ENCODE data around the gene WDR73. TPM values are rescaled to one million over a fixed set of nuclear protein-coding genes. Genes with fewer than 3 reads are reported as not detected.
A peak's percentile ranks its signal among the peaks of the same experiment; 100 is the strongest.

Gene WDR73
- polyA plus RNA-seq, 3 donors = 12.1 to 19.9 (median 14.3) TPM

DNA sequence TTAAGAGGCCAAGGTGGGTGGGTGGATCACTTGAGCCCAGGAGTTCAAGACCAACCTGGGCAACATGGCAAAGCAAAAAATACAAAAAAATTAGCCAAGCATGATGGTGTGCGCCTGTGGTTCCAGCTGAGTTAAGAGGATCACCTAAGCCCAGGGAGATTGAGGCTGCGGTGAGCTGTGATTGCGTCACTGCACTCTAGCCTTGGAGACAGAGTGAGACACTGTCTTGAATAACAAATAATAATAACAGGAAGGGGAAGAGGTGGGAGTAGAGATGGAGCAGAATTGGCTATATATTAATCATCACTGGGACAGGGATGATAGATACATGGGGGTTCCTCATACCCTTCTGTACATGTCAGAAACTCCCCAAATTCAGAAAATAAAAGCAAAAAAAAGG lies 27.7 kb upstream of the WDR73 start:
- peaks cover 47 to 92% of the 10 kb centered on the region in 2 donors for H3K36me3 ChIP-seq (replicated peaks in 1 of 2; ENCODE audit: control insufficient read depth in 1 of 2, insufficient read depth in 2 of 2, low read length in 2 of 2)
- Mint-ChIP-seq H3K4me3 (no peak overlapping the region), H3K9me3 (no peaks in the 10 kb centered on the region), H3K36me3 (peaks cover 51 to 86% of the 10 kb centered on the region in 2 donors), H3K27ac (peak overlapping the region in 4 of 7 donors; percentile 3 to 83 (median 66)), H3K4me1 (peaks cover 14% of the 10 kb centered on the region), H3K27me3 (ENCODE audit: low read depth in 3 of 3) (no peaks in the 10 kb centered on the region)
- H3K27ac ChIP-seq (ENCODE audit: low read depth in 1 of 2, low read length in 2 of 2) = peak overlapping the region in 1 of 2 donors; percentile 64
- H3K9me3 ChIP-seq (replicated peaks in 1 of 2; ENCODE audit: control insufficient read depth in 1 of 2, insufficient read depth in 1 of 2, low read length in 2 of 2) = no peaks in the 10 kb centered on the region
- H3K4me3 ChIP-seq (replicated peaks in 1 of 3; ENCODE audit: low read depth in 2 of 3, low read length in 3 of 3) = no peak overlapping the region
- peak in 1 of 3 donors; percentile 32 for DNase-seq
- H3K27me3 ChIP-seq (ENCODE audit: control insufficient read depth in 2 of 2, insufficient read depth in 2 of 2, low read length in 2 of 2) = no peaks in the 10 kb centered on the region
- 100% methylated on average over 1 of the region's 3 CpGs for WGBS (ENCODE audit: insufficient coverage)
- intact Hi-C loops (cut with micrococcal nuclease) = no loop called here
- H4K20me1 ChIP-seq (ENCODE audit: insufficient read depth, low read length) = peaks cover 62% of the 10 kb centered on the region
- TF ChIP-seq CTCF (IDR thresholded peaks at IDR 0.05) = no peak
- H3K79me2 ChIP-seq (ENCODE audit: insufficient read depth, low read length) = peaks cover 74% of the 10 kb centered on the region
- no peak overlapping the region for H3K9ac ChIP-seq (ENCODE audit: insufficient read depth, low read length, poor library complexity, severe bottlenecking)
- peaks cover 0 to 7% of the 10 kb centered on the region in 2 donors for H3K4me1 ChIP-seq (ENCODE audit: control insufficient read depth in 1 of 2, insufficient read depth in 2 of 2, low read length in 2 of 2)
- H3K4me2 ChIP-seq (replicated peaks; ENCODE audit: extremely low read depth, low read length, poor library complexity, severe bottlenecking) = no peak overlapping the region
- no peak overlapping the region for H2AFZ ChIP-seq (ENCODE audit: insufficient read depth, low read depth, low read length, poor library complexity, severe bottlenecking)

DNA sequence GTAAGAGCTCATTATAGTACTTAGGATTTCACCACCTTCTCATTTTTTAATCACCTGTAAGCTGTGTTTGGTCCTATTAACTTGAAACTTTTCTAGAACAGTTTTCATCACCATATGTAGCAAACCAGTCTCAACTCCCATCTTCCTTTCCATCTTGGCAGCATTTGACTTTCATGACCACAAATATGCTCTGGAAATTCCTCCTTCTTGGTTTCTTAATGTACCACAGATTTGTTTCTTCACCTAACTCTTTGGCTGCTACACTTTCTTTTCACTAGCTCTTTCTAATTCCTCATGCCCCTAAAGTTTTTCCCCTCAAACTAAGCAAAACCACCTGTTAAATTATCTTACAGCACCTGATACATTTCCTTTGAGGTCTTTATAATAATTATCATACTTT lies 17.1 kb upstream of the WDR73 start:
- Histone ChIP-seq H3K27ac (ENCODE audit: low read depth in 1 of 2, low read length in 2 of 2) (no peak overlapping the region), H3K36me3 (replicated peaks in 1 of 2; ENCODE audit: control insufficient read depth in 1 of 2, insufficient read depth in 2 of 2, low read length in 2 of 2) (peaks cover 64 to 88% of the 10 kb centered on the region in 2 donors)
- no peak for DNase-seq

More for the DNA sequence above, 17.1 kb upstream of the WDR73 start:
- intact Hi-C loops (cut with micrococcal nuclease) = no loop called here
- H3K36me3 Mint-ChIP-seq = peaks cover 68 to 96% of the 10 kb centered on the region in 2 donors
- H3K4me3 Mint-ChIP-seq = no peak overlapping the region
- Histone ChIP-seq H3K9ac (ENCODE audit: insufficient read depth, low read length, poor library complexity, severe bottlenecking) (no peak overlapping the region), H4K20me1 (ENCODE audit: insufficient read depth, low read length) (peaks cover 23% of the 10 kb centered on the region), H2AFZ (ENCODE audit: insufficient read depth, low read depth, low read length, poor library complexity, severe bottlenecking) (no peak overlapping the region), H3K9me3 (replicated peaks in 1 of 2; ENCODE audit: control insufficient read depth in 1 of 2, insufficient read depth in 1 of 2, low read length in 2 of 2) (no peaks in the 10 kb centered on the region), H3K4me1 (ENCODE audit: control insufficient read depth in 1 of 2, insufficient read depth in 2 of 2, low read length in 2 of 2) (peaks cover 0 to 7% of the 10 kb centered on the region in 2 donors), H3K79me2 (ENCODE audit: insufficient read depth, low read length) (peaks cover 17% of the 10 kb centered on the region), H3K4me2 (replicated peaks; ENCODE audit: extremely low read depth, low read length, poor library complexity, severe bottlenecking) (no peak overlapping the region), H3K27me3 (ENCODE audit: control insufficient read depth in 2 of 2, insufficient read depth in 2 of 2, low read length in 2 of 2) (no peaks in the 10 kb centered on the region), H3K4me3 (replicated peaks in 1 of 3; ENCODE audit: low read depth in 2 of 3, low read length in 3 of 3) (no peak overlapping the region)
- H3K27me3 Mint-ChIP-seq (ENCODE audit: low read depth in 3 of 3) = no peaks in the 10 kb centered on the region
- H3K4me1 Mint-ChIP-seq = peaks cover 6% of the 10 kb centered on the region
- H3K27ac Mint-ChIP-seq = peak overlapping the region in 3 of 7 donors; percentile 28 to 58 (median 46)
- no peak for TF ChIP-seq CTCF (IDR thresholded peaks at IDR 0.05)
- H3K9me3 Mint-ChIP-seq = no peaks in the 10 kb centered on the region

Measured in CD14-positive monocyte (primary cell).